Epithelial cell of proximal tubule (primary cell): ENCODE data around the gene INSC. TPM values are rescaled to one million over a fixed set of nuclear protein-coding genes. Genes with fewer than 3 reads are reported as not detected.

Experiments used
- DNase-seq: peaks from one replicate; pipeline ENCODE4 v3.0.0-alpha.2; 2011; ENCODE audit warnings: low read depth
- H3K4me3 ChIP-seq: 2 replicates; pipeline ENCODE4 v1.5.1; 2011; ENCODE audit warnings: low read depth, mild to moderate bottlenecking, low read length
- total RNA-seq: library from RNA; depleted of rRNA; stranded (reverse); fragments of >200 nt; gene quantifications from 2 replicates; pipeline ENCODE4 v1.2.3, GENCODE V29; 2015
- TF ChIP-seq, protein P1 (sequence below): conservative IDR thresholded peaks from 2 replicates; pipeline ENCODE4 v1.5.1; 2012; ENCODE audit warnings: low read depth, mild to moderate bottlenecking, low read length

INSC gene
- total RNA-seq, 1 donor from 2014 or later = 0.81 TPM

DNA sequence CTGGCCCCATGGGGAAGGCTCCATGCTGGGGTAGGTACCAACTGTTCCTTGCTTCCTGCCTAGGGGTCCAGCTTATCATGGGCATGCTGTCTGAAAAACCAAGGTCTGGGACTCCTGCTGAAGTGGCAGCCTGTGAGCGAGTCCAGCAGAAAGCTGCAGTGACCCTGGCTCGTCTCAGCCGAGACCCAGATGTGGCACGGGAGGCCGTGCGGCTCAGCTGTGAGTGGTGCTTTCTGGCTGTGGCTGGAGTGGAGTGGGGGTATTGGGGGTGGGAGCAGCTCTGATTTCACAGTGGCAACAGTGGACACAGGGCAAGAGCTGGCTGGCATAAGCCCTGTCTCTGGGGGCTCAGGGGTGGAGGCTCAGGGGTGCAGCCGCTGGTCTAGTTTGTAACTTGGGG lies 124.1 kb downstream of the INSC start:
- TF ChIP-seq, protein P1, sequence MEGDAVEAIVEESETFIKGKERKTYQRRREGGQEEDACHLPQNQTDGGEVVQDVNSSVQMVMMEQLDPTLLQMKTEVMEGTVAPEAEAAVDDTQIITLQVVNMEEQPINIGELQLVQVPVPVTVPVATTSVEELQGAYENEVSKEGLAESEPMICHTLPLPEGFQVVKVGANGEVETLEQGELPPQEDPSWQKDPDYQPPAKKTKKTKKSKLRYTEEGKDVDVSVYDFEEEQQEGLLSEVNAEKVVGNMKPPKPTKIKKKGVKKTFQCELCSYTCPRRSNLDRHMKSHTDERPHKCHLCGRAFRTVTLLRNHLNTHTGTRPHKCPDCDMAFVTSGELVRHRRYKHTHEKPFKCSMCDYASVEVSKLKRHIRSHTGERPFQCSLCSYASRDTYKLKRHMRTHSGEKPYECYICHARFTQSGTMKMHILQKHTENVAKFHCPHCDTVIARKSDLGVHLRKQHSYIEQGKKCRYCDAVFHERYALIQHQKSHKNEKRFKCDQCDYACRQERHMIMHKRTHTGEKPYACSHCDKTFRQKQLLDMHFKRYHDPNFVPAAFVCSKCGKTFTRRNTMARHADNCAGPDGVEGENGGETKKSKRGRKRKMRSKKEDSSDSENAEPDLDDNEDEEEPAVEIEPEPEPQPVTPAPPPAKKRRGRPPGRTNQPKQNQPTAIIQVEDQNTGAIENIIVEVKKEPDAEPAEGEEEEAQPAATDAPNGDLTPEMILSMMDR = no peak
- no peak for DNase-seq
- no peak overlapping the region for H3K4me3 ChIP-seq

DNA sequence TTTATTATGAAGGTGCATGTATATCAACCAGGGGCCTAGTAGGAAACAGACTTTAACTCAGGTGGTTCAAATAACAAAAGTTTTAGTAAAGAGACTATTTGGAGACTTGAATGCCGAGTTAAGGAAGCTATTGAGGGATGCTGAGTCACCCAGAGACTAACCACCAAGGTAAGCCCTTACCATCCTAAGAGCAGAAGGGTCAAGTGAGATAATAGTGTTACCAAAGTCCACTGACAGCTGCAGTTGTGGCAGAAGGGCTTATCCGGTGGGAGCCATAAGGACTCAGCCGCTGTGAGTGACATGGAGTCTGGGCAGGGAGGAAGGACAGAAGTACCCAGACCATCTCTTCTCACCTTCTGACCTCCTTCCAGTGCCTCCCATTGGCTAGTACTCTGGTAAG lies 134.0 kb downstream of the INSC start:
- TF ChIP-seq, protein P1 = no peak
- no peak for DNase-seq
- no peak overlapping the region for H3K4me3 ChIP-seq

DNA sequence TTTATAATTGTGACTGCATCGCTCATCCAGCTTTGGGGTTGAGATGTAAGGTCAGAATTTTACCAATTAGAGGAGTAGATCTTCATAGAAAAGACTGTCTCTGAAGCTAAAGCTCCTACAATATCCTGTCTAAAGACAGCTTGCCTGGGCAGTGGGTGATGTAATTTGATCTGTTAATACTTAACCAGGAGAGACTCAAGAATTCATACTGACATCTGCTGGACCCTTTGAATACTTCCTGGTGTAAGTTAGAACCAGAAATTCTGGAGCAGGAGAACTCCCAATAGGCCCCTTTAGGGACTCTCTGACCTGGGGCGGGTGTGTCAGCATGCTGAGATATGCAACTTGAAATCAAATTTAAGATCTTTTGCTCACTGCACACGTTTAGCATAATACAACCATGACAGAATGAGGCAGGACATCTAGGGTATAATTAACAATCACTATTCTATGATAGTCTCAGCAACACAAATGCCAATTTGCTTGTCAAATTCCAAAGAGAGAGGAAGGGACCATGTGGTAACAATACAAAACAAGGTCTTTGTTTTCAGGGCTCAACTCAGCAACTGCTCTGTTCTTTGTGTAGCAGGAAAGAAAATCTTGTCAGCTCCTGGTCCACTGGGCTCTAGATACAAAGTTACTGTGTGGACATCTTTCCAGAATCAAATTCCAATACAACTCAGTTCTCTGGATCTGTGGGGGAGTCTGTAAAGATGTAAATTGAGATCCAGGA lies 143.9 kb downstream of the INSC start:
- DNase-seq = peak; percentile 59
- TF ChIP-seq, protein P1 = peak; percentile 60
- H3K4me3 ChIP-seq = no peak overlapping the region

DNA sequence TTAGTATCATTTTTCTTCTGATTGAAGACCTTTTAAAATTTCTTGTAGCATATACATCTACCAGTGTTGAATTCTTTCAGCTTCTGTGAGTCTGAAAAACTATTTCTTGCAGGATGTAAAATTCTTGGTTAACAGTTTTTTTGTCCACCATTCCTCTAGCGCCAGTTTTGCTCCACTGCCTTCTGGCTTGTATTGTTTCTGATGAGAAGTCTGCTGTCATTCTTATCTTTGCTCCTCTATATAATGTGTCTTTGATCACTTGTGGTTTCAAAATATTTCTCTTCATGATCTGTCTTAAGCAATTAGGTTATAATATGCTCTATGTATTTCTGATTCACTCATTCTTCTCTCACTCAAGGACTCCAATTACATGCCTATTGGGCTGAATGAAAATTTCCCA lies 152.3 kb downstream of the INSC start:
- H3K4me3 ChIP-seq = no peak overlapping the region
- no peak for DNase-seq
- TF ChIP-seq, protein P1 = no peak

DNA sequence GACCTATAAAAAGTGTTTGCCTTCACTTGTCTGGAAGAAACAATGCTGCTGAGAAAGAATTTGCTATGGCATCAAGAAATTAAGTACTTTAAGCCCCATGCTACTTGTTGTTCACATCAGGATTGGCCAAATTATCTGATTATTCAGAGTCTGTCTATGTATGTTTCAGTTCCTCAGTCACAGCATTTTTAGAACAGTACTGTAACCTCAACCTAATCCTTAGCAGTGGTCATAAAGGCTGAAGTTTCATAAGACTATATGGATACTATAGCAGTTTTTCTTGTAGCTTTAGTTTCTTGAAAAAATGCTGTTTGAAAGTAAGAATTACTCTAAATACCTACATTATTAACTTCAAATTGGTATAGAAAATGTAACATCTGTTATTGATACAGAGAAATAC lies 153.9 kb downstream of the INSC start:
- TF ChIP-seq, protein P1 = no peak
- no peak overlapping the region for H3K4me3 ChIP-seq
- DNase-seq = no peak

DNA sequence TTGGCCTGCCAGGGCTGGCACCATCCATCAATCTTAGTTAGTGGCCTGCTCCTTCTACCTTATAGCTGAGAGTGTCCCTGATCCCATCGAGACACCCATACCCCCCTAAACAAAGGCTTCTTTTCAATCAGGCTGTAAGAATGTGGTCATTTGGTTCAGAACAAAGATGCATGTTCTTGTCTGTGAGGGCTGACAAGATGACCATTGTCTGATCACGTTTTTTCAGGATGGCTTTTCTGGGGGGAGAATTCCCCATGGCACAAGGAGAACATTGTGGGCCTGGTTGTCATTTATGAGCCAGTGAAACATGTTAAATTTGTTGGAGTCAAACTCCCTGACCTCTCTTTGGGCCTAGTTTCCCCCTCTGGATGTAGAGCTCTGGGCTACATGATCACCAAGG lies 160.4 kb downstream of the INSC start:
- DNase-seq = no peak
- H3K4me3 ChIP-seq = no peak overlapping the region
- TF ChIP-seq, protein P1 = no peak

DNA sequence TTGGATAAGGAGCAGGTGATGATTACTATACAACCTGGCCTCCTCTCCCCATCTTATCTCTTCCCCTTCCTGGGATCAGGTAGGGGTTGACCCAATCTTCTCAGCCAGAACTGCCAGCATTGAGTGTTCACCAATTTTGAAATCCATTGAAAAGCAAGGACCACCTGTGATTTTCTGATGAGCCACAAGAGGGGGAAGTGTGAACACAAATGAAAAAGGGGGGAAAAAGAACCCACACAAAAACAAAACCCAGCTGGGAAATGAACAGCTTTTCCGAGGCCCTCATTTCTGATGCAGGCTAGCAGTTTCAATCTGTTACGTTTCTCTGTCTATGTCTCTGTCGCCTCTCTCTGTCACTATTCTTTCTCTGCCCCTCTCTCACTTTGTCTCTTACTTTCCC lies 161.9 kb downstream of the INSC start:
- H3K4me3 ChIP-seq = no peak overlapping the region
- TF ChIP-seq, protein P1 = peak; percentile 49
- DNase-seq = no peak
